OCI-LY1 (cell line): ENCODE results near the gene OASL.

Experiments
- EZH2 ChIP-seq: fragments of 200-600 bp; sonication (generic), shearing (Covaris generic); IDR thresholded peaks from 2 replicates; pipeline ENCODE4 v1.8.0; 2017; ENCODE audit warnings: borderline replicate concordance, mixed run types, mild to moderate bottlenecking, antibody characterized with exemption, low read length, moderate library complexity, mixed read lengths
- TF ChIP-seq, protein P1 (sequence below): fragments of 200-600 bp; sonication (generic), shearing (Covaris generic); IDR thresholded peaks from 2 replicates; pipeline ENCODE4 v1.5.1; 2017; ENCODE audit warnings: mild to moderate bottlenecking, antibody characterized with exemption, low read length, moderate library complexity, mixed read lengths

DNA sequence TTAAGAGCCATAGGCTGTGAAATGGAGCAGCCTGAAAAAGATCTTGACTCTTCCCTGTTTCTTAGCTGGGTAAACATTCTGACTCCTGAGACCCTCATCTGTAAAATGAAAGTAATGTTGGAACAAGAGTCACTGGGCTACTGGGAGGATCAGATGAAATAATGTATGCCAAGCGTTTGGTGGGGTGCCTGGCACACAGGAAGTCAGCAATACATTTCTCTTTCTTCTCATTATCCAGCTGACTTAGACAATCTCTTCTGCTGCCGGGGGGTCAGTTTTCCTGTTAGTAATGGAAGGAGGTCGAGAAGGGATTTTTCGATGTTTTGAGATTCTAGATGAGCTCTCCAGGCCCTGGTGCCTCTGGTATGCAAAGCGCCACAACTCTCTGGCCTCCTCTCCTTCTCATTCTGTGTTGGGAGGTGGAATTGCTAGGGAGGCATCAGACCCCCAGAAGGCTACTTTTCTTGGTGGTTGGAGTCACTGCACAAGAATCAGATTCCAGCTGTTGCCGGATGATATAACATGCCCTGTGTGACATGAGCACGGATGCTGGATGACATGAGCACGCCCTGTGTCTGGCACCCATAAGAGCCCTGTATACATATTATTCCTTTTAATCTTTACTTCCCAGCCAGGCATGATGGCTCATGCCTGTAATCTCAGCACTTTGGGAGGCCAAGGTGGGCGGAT lies 4.3 kb downstream of the OASL start:
- TF ChIP-seq, protein P1, sequence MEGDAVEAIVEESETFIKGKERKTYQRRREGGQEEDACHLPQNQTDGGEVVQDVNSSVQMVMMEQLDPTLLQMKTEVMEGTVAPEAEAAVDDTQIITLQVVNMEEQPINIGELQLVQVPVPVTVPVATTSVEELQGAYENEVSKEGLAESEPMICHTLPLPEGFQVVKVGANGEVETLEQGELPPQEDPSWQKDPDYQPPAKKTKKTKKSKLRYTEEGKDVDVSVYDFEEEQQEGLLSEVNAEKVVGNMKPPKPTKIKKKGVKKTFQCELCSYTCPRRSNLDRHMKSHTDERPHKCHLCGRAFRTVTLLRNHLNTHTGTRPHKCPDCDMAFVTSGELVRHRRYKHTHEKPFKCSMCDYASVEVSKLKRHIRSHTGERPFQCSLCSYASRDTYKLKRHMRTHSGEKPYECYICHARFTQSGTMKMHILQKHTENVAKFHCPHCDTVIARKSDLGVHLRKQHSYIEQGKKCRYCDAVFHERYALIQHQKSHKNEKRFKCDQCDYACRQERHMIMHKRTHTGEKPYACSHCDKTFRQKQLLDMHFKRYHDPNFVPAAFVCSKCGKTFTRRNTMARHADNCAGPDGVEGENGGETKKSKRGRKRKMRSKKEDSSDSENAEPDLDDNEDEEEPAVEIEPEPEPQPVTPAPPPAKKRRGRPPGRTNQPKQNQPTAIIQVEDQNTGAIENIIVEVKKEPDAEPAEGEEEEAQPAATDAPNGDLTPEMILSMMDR: no peak
- TF ChIP-seq EZH2: no peak
